IPS-20b (cell line): Measurements from ENCODE around the gene RANBP17.

Source experiments
- H3K27ac ChIP-seq: one replicate; pipeline ENCODE4 v1.5.1; 2013; ENCODE audit warnings: low read length
- H3K27me3 ChIP-seq: 2 replicates; pipeline ENCODE4 v1.6.1; 2013; ENCODE audit warnings: mild to moderate bottlenecking, low read length, inconsistent platforms; ENCODE audit not compliant: insufficient read depth
- H3K36me3 ChIP-seq: 2 replicates; pipeline ENCODE4 v1.6.1; 2013; ENCODE audit warnings: low read depth, mild to moderate bottlenecking, inconsistent platforms, low read length, moderate library complexity; ENCODE audit not compliant: insufficient read depth
- H3K4me1 ChIP-seq: 2 replicates; pipeline ENCODE4 v1.6.1; 2013; ENCODE audit warnings: mild to moderate bottlenecking, control low read depth, inconsistent platforms, low read length, moderate library complexity; ENCODE audit not compliant: insufficient read depth
- H3K4me3 ChIP-seq: 2 replicates; pipeline ENCODE4 v1.5.1; 2013; ENCODE audit warnings: mild to moderate bottlenecking, low read length, inconsistent platforms
- H3K9ac ChIP-seq: 2 replicates; pipeline ENCODE4 v1.6.1; 2013; ENCODE audit warnings: low read depth, mild to moderate bottlenecking, inconsistent platforms, low read length, moderate library complexity
- H3K9me3 ChIP-seq: 2 replicates; pipeline ENCODE4 v1.6.1; 2013; ENCODE audit warnings: mild to moderate bottlenecking, low read depth, low read length, inconsistent platforms; ENCODE audit not compliant: insufficient read depth

The RANBP17 gene

GRCh38 chr5:170846416-170846815 lies 15.4 kb upstream of the RANBP17 start:
- H3K27me3 ChIP-seq = no peaks in the 10 kb centered on the region
- no peaks in the 10 kb centered on the region for H3K9me3 ChIP-seq
- H3K9ac ChIP-seq = no peak overlapping the region
- no peaks in the 10 kb centered on the region for H3K36me3 ChIP-seq
- no peak overlapping the region for H3K27ac ChIP-seq
- no peaks in the 10 kb centered on the region for H3K4me1 ChIP-seq
- no peak overlapping the region for H3K4me3 ChIP-seq

GRCh38 chr5:170846846-170847245 lies 15.0 kb upstream of the RANBP17 start:
- Histone ChIP-seq H3K27me3 (no peaks in the 10 kb centered on the region), H3K4me1 (no peaks in the 10 kb centered on the region), H3K27ac (no peak overlapping the region), H3K4me3 (no peak overlapping the region), H3K36me3 (no peaks in the 10 kb centered on the region), H3K9ac (no peak overlapping the region), H3K9me3 (no peaks in the 10 kb centered on the region)

- H3K27ac ChIP-seq = no peak overlapping the region
- H3K27me3 ChIP-seq = no peaks in the 10 kb centered on the region
- H3K4me3 ChIP-seq = no peak overlapping the region
- H3K36me3 ChIP-seq = no peaks in the 10 kb centered on the region
- no peak overlapping the region for H3K9ac ChIP-seq
- no peaks in the 10 kb centered on the region for H3K9me3 ChIP-seq
- H3K4me1 ChIP-seq = no peaks in the 10 kb centered on the region
These were observed 13.8 kb upstream of the RANBP17 start for GRCh38 chr5:170848033-170848432.

GRCh38 chr5:170849374-170849773 lies 12.4 kb upstream of the RANBP17 start:
- Histone ChIP-seq H3K4me3 (no peak overlapping the region), H3K36me3 (no peaks in the 10 kb centered on the region), H3K4me1 (no peaks in the 10 kb centered on the region), H3K27ac (no peak overlapping the region), H3K9me3 (no peaks in the 10 kb centered on the region), H3K9ac (no peak overlapping the region), H3K27me3 (no peaks in the 10 kb centered on the region)

- Histone ChIP-seq H3K9ac (no peak overlapping the region), H3K36me3 (no peaks in the 10 kb centered on the region), H3K27ac (no peak overlapping the region), H3K4me3 (no peak overlapping the region), H3K27me3 (no peaks in the 10 kb centered on the region), H3K4me1 (no peaks in the 10 kb centered on the region), H3K9me3 (no peaks in the 10 kb centered on the region)
These were observed 7.3 kb upstream of the RANBP17 start for GRCh38 chr5:170854566-170854965.

- no peak overlapping the region for H3K4me3 ChIP-seq
- peaks cover 18% of the 10 kb centered on the region for H3K9me3 ChIP-seq
- no peak overlapping the region for H3K9ac ChIP-seq
- H3K27me3 ChIP-seq = no peaks in the 10 kb centered on the region
- H3K4me1 ChIP-seq = no peaks in the 10 kb centered on the region
- H3K36me3 ChIP-seq = no peaks in the 10 kb centered on the region
- H3K27ac ChIP-seq = no peak overlapping the region
These were observed 4.8 kb upstream of the RANBP17 start for GRCh38 chr5:170857066-170857465.

GRCh38 chr5:170860415-170860814 lies 1.4 kb upstream of the RANBP17 start:
- Histone ChIP-seq H3K27me3 (peaks cover 13% of the 10 kb centered on the region), H3K4me1 (peaks cover 5% of the 10 kb centered on the region; the same call in 1 of the 2 replicates), H3K36me3 (no peaks in the 10 kb centered on the region), H3K4me3 (no peak overlapping the region), H3K9ac (no peak overlapping the region), H3K9me3 (peaks cover 18% of the 10 kb centered on the region), H3K27ac (no peak overlapping the region)

GRCh38 chr5:170860818-170861666 lies 776 bp upstream of the RANBP17 start:
- H3K27ac ChIP-seq = no peak overlapping the region
- H3K4me3 ChIP-seq = peak overlapping the region; percentile 13; the same call in 1 of the 2 replicates
- H3K4me1 ChIP-seq = peaks cover 5% of the 10 kb centered on the region; the same call in 1 of the 2 replicates
- H3K9ac ChIP-seq = no peak overlapping the region
- H3K36me3 ChIP-seq = no peaks in the 10 kb centered on the region
- peaks cover 13% of the 10 kb centered on the region for H3K27me3 ChIP-seq
- H3K9me3 ChIP-seq = peaks cover 18% of the 10 kb centered on the region

- peaks cover 5% of the 10 kb centered on the region; the same call in 1 of the 2 replicates for H3K4me1 ChIP-seq
- peaks cover 18% of the 10 kb centered on the region for H3K9me3 ChIP-seq
- H3K27me3 ChIP-seq = peaks cover 13% of the 10 kb centered on the region
- no peaks in the 10 kb centered on the region for H3K36me3 ChIP-seq
- peak overlapping the region; percentile 71 for H3K4me3 ChIP-seq
- H3K27ac ChIP-seq = no peak overlapping the region
- no peak overlapping the region for H3K9ac ChIP-seq
These were observed 226 bp upstream of the RANBP17 start for GRCh38 chr5:170861667-170861916.

- Histone ChIP-seq H3K27ac (no peak overlapping the region), H3K9me3 (peaks cover 18% of the 10 kb centered on the region), H3K4me1 (peaks cover 8% of the 10 kb centered on the region; the same call in 1 of the 2 replicates), H3K4me3 (no peak overlapping the region), H3K36me3 (no peaks in the 10 kb centered on the region), H3K9ac (no peak overlapping the region), H3K27me3 (peaks cover 13% of the 10 kb centered on the region)
These were observed 1.8 kb downstream of the RANBP17 start for GRCh38 chr5:170863646-170864045.

GRCh38 chr5:170865622-170866021 lies 3.8 kb downstream of the RANBP17 start:
- Histone ChIP-seq H3K9me3 (peaks cover 9% of the 10 kb centered on the region), H3K27ac (no peak overlapping the region), H3K4me1 (peaks cover 9% of the 10 kb centered on the region), H3K27me3 (peaks cover 13% of the 10 kb centered on the region), H3K4me3 (no peak overlapping the region), H3K9ac (no peak overlapping the region), H3K36me3 (no peaks in the 10 kb centered on the region)

- Histone ChIP-seq H3K27me3 (peaks cover 9% of the 10 kb centered on the region), H3K4me1 (peaks cover 9% of the 10 kb centered on the region), H3K9ac (no peak overlapping the region), H3K4me3 (no peak overlapping the region), H3K9me3 (peaks cover 8% of the 10 kb centered on the region; the same call in 1 of the 2 replicates), H3K36me3 (no peaks in the 10 kb centered on the region), H3K27ac (no peak overlapping the region)
These were observed 6.0 kb downstream of the RANBP17 start for GRCh38 chr5:170867825-170868224.
